BLaER1 (cell line): ENCODE measurements around the gene UBL4B.

Source experiments
- H3K27ac ChIP-seq: shearing (Covaris generic); formaldehyde crosslinking; 2 replicates; pipeline ENCODE4 v1.8.1; 2022
- H3K27me3 ChIP-seq: shearing (Covaris generic); formaldehyde crosslinking; 2 replicates; pipeline ENCODE4 v1.8.1; 2022
- H3K36me3 ChIP-seq: shearing (Covaris generic); formaldehyde crosslinking; 2 replicates; pipeline ENCODE4 v1.8.1; 2022
- H3K4me1 ChIP-seq: shearing (Covaris generic); formaldehyde crosslinking; 2 replicates; pipeline ENCODE4 v1.8.1; 2022
- H3K4me2 ChIP-seq: shearing (Covaris generic); formaldehyde crosslinking; 2 replicates; pipeline ENCODE4 v1.8.1; 2022
- H3K4me3 ChIP-seq: shearing (Covaris generic); formaldehyde crosslinking; 2 replicates; pipeline ENCODE4 v1.8.1; 2022
- H3K9ac ChIP-seq: shearing (Covaris generic); formaldehyde crosslinking; 2 replicates; pipeline ENCODE4 v1.8.1; 2022
- H3K9me3 ChIP-seq: shearing (Covaris generic); formaldehyde crosslinking; 2 replicates; pipeline ENCODE4 v1.8.1; 2022
- H4K20me1 ChIP-seq: shearing (Covaris generic); formaldehyde crosslinking; 2 replicates; pipeline ENCODE4 v1.8.1; 2022
- Cebpa-rat ChIP-seq: shearing (Covaris generic); IDR thresholded peaks from 2 replicates; pipeline ENCODE4 v1.8.1; 2022

Gene UBL4B

GRCh38 chr1:110112143-110112542 is at the start of gene UBL4B:
Gene UBL4B, plus strand, starts transcription at chr1:110112443. Its CDS starts 92 bp downstream, at chr1:110112535.
- H3K4me2 ChIP-seq, result no peak within 1 kb of the TSS; the same call in 1 of the 2 replicates
- H4K20me1 ChIP-seq, result no peaks in the 10 kb centered on the region
- TF ChIP-seq Cebpa-rat, result no peak
- no peak within 1 kb of the TSS for H3K4me3 ChIP-seq
- no peaks in the 10 kb centered on the region for H3K27me3 ChIP-seq
- H3K9ac ChIP-seq, result no peak within 1 kb of the TSS
- H3K9me3 ChIP-seq, result no peaks in the 10 kb centered on the region
- H3K4me1 ChIP-seq, result no peaks in the 10 kb centered on the region
- no peaks in the 10 kb centered on the region for H3K36me3 ChIP-seq
- H3K27ac ChIP-seq, result no peak within 1 kb of the TSS

GRCh38 chr1:110062612-110063011 is 49.6 kb upstream of the UBL4B start:
- peaks cover 22% of the 10 kb centered on the region for H3K36me3 ChIP-seq
- H3K4me3 ChIP-seq, result no peak overlapping the region
- H3K9me3 ChIP-seq, result no peaks in the 10 kb centered on the region
- no peak overlapping the region for H3K9ac ChIP-seq
- H3K4me2 ChIP-seq, result peak overlapping the region; percentile 22
- H3K27me3 ChIP-seq, result peaks cover 24% of the 10 kb centered on the region
- H3K4me1 ChIP-seq, result peaks cover 51% of the 10 kb centered on the region
- TF ChIP-seq Cebpa-rat, result no peak
- H3K27ac ChIP-seq, result no peak overlapping the region
- H4K20me1 ChIP-seq, result peaks cover 74% of the 10 kb centered on the region

- no peak overlapping the region for H3K4me2 ChIP-seq
- H3K27ac ChIP-seq, result no peak overlapping the region
- H3K9me3 ChIP-seq, result 0 out of 2 replicates have a peak, but pooled peaks cover under 1% of the 10 kb centered on the region
- no peak overlapping the region for H3K9ac ChIP-seq
- no peak for TF ChIP-seq Cebpa-rat
- H3K4me3 ChIP-seq, result no peak overlapping the region
- peaks cover 74% of the 10 kb centered on the region for H4K20me1 ChIP-seq
- peaks cover 36% of the 10 kb centered on the region for H3K27me3 ChIP-seq
- peaks cover 17% of the 10 kb centered on the region; the same call in 1 of the 2 replicates for H3K36me3 ChIP-seq
- peaks cover 40% of the 10 kb centered on the region for H3K4me1 ChIP-seq
Observed at GRCh38 chr1:110063781-110064180, 48.5 kb upstream of the UBL4B start.

- Histone ChIP-seq H3K36me3 (peaks cover 13% of the 10 kb centered on the region; the same call in 1 of the 2 replicates), H3K27me3 (peaks cover 45% of the 10 kb centered on the region), H3K4me3 (no peak overlapping the region), H4K20me1 (peaks cover 77% of the 10 kb centered on the region), H3K27ac (no peak overlapping the region), H3K9me3 (0 out of 2 replicates have a peak, but pooled peaks cover 7% of the 10 kb centered on the region), H3K4me2 (peak overlapping the region; percentile 54), H3K9ac (no peak overlapping the region), H3K4me1 (peaks cover 30% of the 10 kb centered on the region)
- TF ChIP-seq Cebpa-rat, result no peak
Observed at GRCh38 chr1:110064576-110065337, 47.5 kb upstream of the UBL4B start.

GRCh38 chr1:110065841-110066240 is 46.4 kb upstream of the UBL4B start:
- no peak for TF ChIP-seq Cebpa-rat
- Histone ChIP-seq H3K27ac (no peak overlapping the region), H3K9ac (no peak overlapping the region), H3K4me2 (no peak overlapping the region), H3K27me3 (peaks cover 56% of the 10 kb centered on the region), H3K4me3 (no peak overlapping the region), H3K9me3 (0 out of 2 replicates have a peak, but pooled peaks cover 7% of the 10 kb centered on the region), H4K20me1 (peaks cover 76% of the 10 kb centered on the region), H3K4me1 (peaks cover 34% of the 10 kb centered on the region), H3K36me3 (peaks cover 2% of the 10 kb centered on the region; the same call in 1 of the 2 replicates)

GRCh38 chr1:110067479-110067892 is 44.8 kb upstream of the UBL4B start:
- Histone ChIP-seq H3K36me3 (no peaks in the 10 kb centered on the region; the same call in 1 of the 2 replicates), H3K9me3 (0 out of 2 replicates have a peak, but pooled peaks cover 7% of the 10 kb centered on the region), H3K9ac (no peak overlapping the region), H4K20me1 (peaks cover 84% of the 10 kb centered on the region), H3K4me1 (peaks cover 23% of the 10 kb centered on the region), H3K27me3 (peaks cover 73% of the 10 kb centered on the region), H3K4me2 (no peak overlapping the region), H3K27ac (no peak overlapping the region), H3K4me3 (no peak overlapping the region)
- TF ChIP-seq Cebpa-rat, result no peak

GRCh38 chr1:110067893-110068645 is 44.2 kb upstream of the UBL4B start:
- Histone ChIP-seq H3K4me1 (peaks cover 18% of the 10 kb centered on the region), H4K20me1 (peaks cover 79% of the 10 kb centered on the region), H3K9ac (no peak overlapping the region), H3K27me3 (peaks cover 79% of the 10 kb centered on the region), H3K36me3 (no peaks in the 10 kb centered on the region; the same call in 1 of the 2 replicates), H3K4me3 (no peak overlapping the region), H3K9me3 (0 out of 2 replicates have a peak, but pooled peaks cover 7% of the 10 kb centered on the region), H3K27ac (no peak overlapping the region), H3K4me2 (no peak overlapping the region)
- no peak for TF ChIP-seq Cebpa-rat

- Histone ChIP-seq H3K9ac (no peak overlapping the region), H3K4me3 (no peak overlapping the region), H3K4me2 (no peak overlapping the region)
Observed at GRCh38 chr1:110068646-110069403, 43.4 kb upstream of the UBL4B start.

More at GRCh38 chr1:110068646-110069403, 43.4 kb upstream of the UBL4B start:
- no peak for TF ChIP-seq Cebpa-rat
- Histone ChIP-seq H4K20me1 (peaks cover 74% of the 10 kb centered on the region), H3K27ac (no peak overlapping the region), H3K27me3 (peaks cover 86% of the 10 kb centered on the region), H3K36me3 (no peaks in the 10 kb centered on the region; the same call in 1 of the 2 replicates), H3K9me3 (0 out of 2 replicates have a peak, but pooled peaks cover 7% of the 10 kb centered on the region), H3K4me1 (peaks cover 18% of the 10 kb centered on the region)
